ENCODE results near the gene AQP1. TPM values are rescaled to one million over a fixed set of nuclear protein-coding genes. Genes with fewer than 3 reads are reported as not detected.

Gene AQP1
- total RNA-seq, 1 donor from 2014 or later, result 236 TPM

DNA sequence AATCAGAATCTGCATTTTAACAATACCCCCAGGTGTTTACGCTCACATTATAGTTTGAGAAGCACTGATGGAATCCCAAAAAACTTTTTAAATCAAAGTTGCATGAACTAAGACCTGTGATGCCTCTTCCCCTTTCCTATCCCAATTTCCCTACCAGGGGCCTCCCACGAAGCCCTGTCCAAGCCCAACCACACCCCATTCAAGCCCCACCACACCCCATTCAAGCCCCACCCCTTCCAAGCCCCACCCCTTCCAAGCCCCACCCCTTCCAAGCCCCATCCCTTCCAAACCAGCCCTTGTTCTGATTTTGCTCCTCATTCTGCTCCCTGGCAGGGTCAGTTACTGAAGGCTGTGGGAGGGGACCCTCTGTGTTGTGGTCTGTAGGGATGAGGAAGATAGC lies 9.8 kb upstream of the AQP1 start:
- intact Hi-C loops (cut with DNase I), result no loop called here
- no peak for ATAC-seq (ENCODE audit: poor library complexity)
- no peak for DNase-seq

DNA sequence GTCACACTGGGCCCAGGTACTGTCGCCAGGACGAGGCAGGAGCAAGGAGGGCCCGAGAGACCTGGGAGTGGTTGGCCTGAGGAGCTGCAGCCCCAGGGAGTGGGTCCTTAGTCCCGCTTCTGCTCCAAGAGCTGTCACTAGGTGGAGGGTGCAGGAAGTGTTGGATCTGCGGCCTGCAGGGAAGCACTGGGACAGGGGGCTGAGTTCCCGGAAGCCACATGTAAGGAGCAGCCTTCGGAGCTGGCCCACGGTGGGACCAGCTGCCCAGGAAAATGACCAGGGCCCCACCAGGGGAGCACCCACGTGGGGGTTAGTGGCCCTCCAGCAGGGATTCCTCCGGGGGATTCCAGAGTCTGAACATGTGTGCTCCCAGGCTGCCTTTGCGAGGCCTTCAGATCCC lies 9.2 kb upstream of the AQP1 start:
- DNase-seq, result no peak
- ATAC-seq (ENCODE audit: poor library complexity), result no peak
- intact Hi-C loops (cut with DNase I), result no loop called here

DNA sequence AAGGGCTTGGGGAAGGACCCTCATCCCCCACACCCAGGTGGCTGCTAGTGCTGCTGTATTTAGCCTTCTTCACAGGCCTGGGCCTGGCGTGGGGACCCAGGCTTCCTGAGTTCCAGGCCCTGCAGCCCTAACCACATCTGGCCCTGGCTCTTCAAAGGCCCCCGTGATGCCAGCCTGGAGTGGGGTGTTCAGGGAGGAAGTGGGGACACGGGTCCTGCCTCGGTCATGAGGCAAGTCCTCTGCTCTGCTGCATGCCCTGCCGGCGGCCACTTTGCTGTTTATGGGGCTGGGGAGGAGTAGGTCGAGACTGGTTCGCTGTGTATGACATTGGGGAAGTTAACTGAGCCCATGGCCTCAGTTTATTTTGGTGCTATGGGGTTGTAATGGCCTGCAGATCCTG lies 8.5 kb upstream of the AQP1 start:
- ATAC-seq (ENCODE audit: poor library complexity) (no peak), DNase-seq (no peak)
- intact Hi-C loops (cut with DNase I), result no loop called here

GRCh38 chr7:30904561-30904960 lies 7.1 kb upstream of the AQP1 start:
- intact Hi-C loops (cut with DNase I), result no loop called here
- DNase-seq, result no peak

GRCh38 chr7:30905078-30906012 lies 6.3 kb upstream of the AQP1 start:
- ATAC-seq (ENCODE audit: poor library complexity) (no peak), DNase-seq (no peak)
- intact Hi-C loops (cut with DNase I), result no loop called here

More at GRCh38 chr7:30904561-30904960, 7.1 kb upstream of the AQP1 start:
- ATAC-seq (ENCODE audit: poor library complexity), result no peak

- DNase-seq, result no peak
- ATAC-seq (ENCODE audit: poor library complexity), result no peak
- intact Hi-C loops (cut with DNase I), result no loop called here
These were observed 5.6 kb upstream of the AQP1 start for GRCh38 chr7:30906014-30906413.

- intact Hi-C loops (cut with DNase I), result no loop called here
- no peak for ATAC-seq (ENCODE audit: poor library complexity)
These were observed 5.0 kb upstream of the AQP1 start for GRCh38 chr7:30906515-30907240.

DNA sequence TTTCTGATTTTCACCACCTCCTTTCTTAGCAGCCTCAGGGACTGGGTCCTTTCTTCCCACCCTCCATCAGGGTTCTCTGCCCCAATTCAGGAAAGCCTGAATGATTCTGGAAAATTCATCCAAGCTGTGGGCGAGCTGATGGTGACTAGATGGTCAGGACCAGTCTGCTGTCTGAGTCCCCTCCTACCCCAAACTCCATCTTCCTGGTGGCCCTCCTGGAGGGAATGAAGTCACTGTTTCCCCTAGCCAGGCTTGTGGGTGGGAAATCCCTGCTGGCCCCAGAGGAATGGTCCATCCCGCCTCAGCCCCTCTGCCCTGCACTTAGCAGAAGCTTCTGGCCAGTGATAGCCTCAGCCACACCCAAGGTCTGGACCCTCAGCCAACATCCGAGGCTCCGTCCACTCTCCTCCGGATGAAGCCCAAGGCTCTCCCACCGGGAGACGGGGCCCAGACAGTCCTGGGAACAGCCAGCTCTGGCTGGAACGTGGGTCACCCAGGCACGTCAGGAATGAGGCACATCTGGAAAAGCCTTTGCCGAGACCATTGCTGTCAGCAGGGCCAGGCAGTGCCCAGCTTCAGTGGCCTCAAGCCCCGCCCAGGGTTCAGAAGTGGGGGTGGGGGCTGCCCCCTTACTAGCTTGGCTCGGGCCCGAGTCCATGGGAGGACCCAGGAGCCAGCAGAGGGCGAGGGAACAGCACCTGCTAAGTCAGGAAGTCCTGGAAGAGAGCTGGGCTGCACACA lies 4.0 kb upstream of the AQP1 start:
- ATAC-seq (ENCODE audit: poor library complexity) (peak; percentile 2), DNase-seq (peak; percentile 65)
- intact Hi-C loops (cut with DNase I), result no loop called here

More at GRCh38 chr7:30906515-30907240, 5.0 kb upstream of the AQP1 start:
- DNase-seq, result no peak

DNA sequence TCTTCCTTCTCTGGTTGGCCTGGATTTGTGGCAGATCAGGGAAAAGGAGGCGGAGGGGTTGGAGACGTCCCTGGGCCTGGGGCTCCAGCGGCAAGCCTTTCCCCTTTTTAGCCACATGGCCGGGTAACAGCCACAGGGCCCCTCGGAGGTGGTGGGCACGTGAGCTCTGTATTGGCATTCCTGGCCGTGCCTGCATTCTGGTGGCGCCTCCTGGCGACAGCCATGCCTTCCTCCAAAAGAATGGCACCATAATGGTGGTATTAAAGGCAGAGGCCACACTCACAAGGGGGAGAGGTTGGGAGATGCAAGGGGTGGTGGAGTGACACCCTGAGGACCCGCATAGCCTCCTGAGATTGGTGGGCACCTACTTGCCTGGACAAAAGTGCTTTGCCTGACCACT lies 3.0 kb upstream of the AQP1 start:
- no peak for DNase-seq
- intact Hi-C loops (cut with DNase I), result no loop called here
- no peak for ATAC-seq (ENCODE audit: poor library complexity)

DNA sequence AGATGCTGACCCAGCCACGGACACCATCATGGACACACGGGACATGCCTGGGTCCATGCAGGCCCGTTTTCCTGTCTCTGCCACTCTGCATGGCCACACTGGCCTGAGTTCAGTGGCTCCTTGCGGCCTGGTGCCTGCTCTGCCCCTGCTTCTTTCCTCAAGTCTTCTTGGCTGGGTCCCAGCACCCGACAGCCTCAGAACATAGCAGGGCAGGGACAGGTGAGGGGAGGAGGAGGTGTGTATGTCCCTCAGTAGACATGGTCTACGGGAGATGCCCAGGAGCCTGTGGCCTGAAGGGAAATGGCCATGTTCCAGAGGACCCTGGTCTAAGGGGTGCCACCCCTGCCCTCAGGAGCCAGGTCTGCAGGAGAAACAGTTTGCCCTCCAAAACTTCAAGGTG lies 2.2 kb upstream of the AQP1 start:
- ATAC-seq (ENCODE audit: poor library complexity), result no peak
- intact Hi-C loops (cut with DNase I), result no loop called here
- DNase-seq, result no peak

- intact Hi-C loops (cut with DNase I), result no loop called here
- no peak for ATAC-seq (ENCODE audit: poor library complexity)
- no peak for DNase-seq
These were observed 1.1 kb upstream of the AQP1 start for GRCh38 chr7:30910411-30911073.

DNA sequence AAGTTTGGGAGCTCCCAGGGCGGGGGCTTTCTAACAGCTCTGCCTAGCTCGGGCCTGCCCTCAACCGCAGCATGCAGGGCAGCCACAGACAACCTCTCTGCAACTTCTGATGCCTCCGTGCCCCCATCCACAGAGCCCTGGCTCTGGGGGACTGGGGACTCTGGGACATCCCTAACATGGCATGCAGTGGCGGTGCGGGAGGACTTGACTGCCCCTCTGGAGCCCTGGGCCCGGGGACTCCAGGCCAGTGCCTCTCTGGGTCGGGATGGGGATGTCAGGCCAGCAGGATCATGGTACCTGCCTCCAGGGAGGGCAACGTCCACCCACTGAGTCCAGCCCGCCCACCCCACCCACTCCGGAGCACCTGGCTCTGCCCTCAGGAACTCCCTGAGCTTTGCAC lies 520 bp upstream of the AQP1 start:
- ATAC-seq (ENCODE audit: poor library complexity), result no peak
- intact Hi-C loops (cut with DNase I), result no loop called here
- DNase-seq, result no peak

GRCh38 chr7:30912021-30912730 lies 523 bp downstream of the AQP1 start:
- intact Hi-C loops (cut with DNase I), result no loop called here
- DNase-seq (no peak), ATAC-seq (ENCODE audit: poor library complexity) (peak; percentile 31)

- intact Hi-C loops (cut with DNase I), result no loop called here
- ATAC-seq (ENCODE audit: poor library complexity) (no peak), DNase-seq (no peak)
These were observed 1.0 kb downstream of the AQP1 start for GRCh38 chr7:30912731-30912985.

DNA sequence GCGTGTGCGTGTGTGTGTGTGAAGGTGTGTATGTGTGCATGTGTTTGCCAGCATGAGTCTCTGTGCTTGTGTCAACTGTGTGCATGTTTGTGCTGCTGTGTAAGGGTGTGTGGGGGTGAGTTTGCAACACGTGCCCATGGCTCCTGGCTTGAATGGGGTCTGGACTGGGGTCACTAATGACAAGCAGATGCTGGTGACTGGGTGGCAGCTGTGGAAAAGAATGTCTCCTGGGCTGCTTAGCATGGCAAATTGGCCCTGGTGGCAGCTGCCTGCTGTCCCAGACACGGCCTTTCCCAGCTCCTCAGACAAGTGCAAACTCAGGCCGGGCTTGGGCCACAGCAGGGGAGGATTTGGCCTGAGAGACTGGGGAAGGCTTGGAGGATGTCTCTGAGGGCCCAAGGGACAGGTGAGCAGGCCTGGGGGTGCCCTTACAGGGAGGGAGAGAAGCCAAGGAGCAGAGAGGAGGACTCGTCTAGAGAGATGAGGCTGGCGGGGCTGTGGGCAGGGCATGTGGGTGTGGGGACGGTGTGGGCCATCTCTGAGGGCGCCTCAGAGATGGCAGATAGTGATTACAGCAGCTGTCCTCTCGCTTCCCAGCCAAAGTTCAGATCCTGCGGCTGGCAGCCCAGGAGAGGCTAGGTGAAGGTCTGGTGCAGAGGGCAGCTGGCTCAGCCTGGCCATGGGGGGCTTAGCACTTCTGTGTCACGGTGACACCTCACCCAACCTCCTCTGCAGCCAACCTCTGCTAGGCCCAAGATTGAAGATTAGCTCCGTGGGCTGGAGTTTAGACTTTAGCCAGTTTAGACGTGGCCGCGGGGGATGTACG lies 1.5 kb downstream of the AQP1 start:
- ATAC-seq (ENCODE audit: poor library complexity) (no peak), DNase-seq (no peak)
- intact Hi-C loops (cut with DNase I), result no loop called here

- no peak for ATAC-seq (ENCODE audit: poor library complexity)
- DNase-seq, result no peak
- intact Hi-C loops (cut with DNase I), result no loop called here
These were observed 2.3 kb downstream of the AQP1 start for GRCh38 chr7:30913821-30914515.

GRCh38 chr7:30914596-30914995 lies 2.9 kb downstream of the AQP1 start:
- intact Hi-C loops (cut with DNase I), result no loop called here
- ATAC-seq (ENCODE audit: poor library complexity), result no peak
- no peak for DNase-seq

All from Right ventricle myocardium superior (tissue), 1 donor.